GM23338 (cell line): ENCODE measurements around the gene SFSWAP.

ENCODE experiments used
- EZH2 ChIP-seq: fragments of 200-600 bp; sonication (generic); IDR thresholded peaks from one replicate; pipeline ENCODE4 v1.8.0; 2017; ENCODE audit warnings: antibody characterized with exemption, mild to moderate bottlenecking, low read depth; ENCODE audit not compliant: unreplicated experiment
- EZH2phosphoT487 ChIP-seq: fragments of 200-600 bp; sonication (generic); IDR thresholded peaks from one replicate; pipeline ENCODE4 v1.8.1; 2018; ENCODE audit warnings: antibody characterized with exemption; ENCODE audit not compliant: unreplicated experiment
- JUNB ChIP-seq: IDR thresholded peaks from one replicate; pipeline ENCODE4 v1.6.1; 2016; ENCODE audit warnings: antibody characterized with exemption; ENCODE audit not compliant: unreplicated experiment
- POLR2AphosphoS5 ChIP-seq: IDR thresholded peaks from 2 replicates; pipeline ENCODE4 v1.6.1; 2016; ENCODE audit warnings: antibody characterized with exemption, low read depth
- TF ChIP-seq, protein P1 (sequence below), 2 experiments: fragments of 200-600 bp in 1 of 2; sonication (generic) in 1 of 2; conservative IDR thresholded peaks; 2 replicates each; pipeline versions ENCODE4 v1.5.1 to v1.6.1; 2016 to 2017; ENCODE audit warnings: antibody characterized with exemption in 2 of 2, low read depth in 2 of 2, mild to moderate bottlenecking in 2 of 2, moderate library complexity in 1 of 2
- TF ChIP-seq, protein P2 (sequence below): IDR thresholded peaks from one replicate; pipeline ENCODE4 v1.6.1; 2018; ENCODE audit warnings: antibody characterized with exemption; ENCODE audit not compliant: unreplicated experiment
- TF ChIP-seq, protein P3 (sequence below): IDR thresholded peaks from 2 replicates; pipeline ENCODE4 v1.6.1; 2016; ENCODE audit warnings: antibody characterized with exemption

DNA sequence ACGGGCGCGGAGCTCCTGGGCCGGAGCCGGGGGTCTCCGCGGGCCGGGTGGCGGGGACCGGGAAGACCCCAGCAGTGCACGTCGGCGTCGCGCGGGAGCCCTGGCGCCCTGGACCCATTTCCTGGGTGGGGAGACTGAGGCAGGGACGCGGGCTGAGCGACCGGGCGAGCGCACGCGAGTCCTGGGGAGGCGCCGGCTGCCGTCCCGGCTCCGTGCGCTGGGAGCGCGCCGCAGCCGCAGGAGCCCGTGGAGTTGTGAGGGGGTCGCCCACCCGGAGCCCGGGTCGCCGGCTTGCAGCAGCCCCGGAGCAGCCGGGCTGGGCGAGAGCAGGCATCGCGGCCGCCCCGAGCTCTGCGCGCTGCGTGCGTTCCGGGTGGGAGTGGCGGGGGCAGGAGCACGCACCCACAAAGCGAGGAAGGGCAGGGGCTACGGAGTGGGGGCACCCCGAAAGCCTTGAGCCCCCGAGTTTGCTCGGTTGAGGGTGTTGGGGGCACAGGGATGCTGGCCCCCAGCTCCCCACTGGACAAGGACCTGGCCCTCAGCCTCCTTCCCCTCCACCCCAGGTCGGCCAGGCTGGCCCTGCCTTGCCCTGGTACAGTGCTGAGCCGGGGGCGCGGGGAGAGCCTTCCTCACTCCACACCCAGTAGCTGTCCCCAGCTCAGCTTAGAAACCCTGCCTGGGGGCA, 117.9 kb downstream of the SFSWAP start:
- TF ChIP-seq, protein P1, sequence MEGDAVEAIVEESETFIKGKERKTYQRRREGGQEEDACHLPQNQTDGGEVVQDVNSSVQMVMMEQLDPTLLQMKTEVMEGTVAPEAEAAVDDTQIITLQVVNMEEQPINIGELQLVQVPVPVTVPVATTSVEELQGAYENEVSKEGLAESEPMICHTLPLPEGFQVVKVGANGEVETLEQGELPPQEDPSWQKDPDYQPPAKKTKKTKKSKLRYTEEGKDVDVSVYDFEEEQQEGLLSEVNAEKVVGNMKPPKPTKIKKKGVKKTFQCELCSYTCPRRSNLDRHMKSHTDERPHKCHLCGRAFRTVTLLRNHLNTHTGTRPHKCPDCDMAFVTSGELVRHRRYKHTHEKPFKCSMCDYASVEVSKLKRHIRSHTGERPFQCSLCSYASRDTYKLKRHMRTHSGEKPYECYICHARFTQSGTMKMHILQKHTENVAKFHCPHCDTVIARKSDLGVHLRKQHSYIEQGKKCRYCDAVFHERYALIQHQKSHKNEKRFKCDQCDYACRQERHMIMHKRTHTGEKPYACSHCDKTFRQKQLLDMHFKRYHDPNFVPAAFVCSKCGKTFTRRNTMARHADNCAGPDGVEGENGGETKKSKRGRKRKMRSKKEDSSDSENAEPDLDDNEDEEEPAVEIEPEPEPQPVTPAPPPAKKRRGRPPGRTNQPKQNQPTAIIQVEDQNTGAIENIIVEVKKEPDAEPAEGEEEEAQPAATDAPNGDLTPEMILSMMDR (conservative IDR thresholded peaks at IDR 0.05; ENCODE audit: low read depth in 2 of 2), result no peak
- TF ChIP-seq EZH2, result no peak
- TF ChIP-seq POLR2AphosphoS5, result no peak
- TF ChIP-seq JUNB, result no peak
- TF ChIP-seq, protein P2, sequence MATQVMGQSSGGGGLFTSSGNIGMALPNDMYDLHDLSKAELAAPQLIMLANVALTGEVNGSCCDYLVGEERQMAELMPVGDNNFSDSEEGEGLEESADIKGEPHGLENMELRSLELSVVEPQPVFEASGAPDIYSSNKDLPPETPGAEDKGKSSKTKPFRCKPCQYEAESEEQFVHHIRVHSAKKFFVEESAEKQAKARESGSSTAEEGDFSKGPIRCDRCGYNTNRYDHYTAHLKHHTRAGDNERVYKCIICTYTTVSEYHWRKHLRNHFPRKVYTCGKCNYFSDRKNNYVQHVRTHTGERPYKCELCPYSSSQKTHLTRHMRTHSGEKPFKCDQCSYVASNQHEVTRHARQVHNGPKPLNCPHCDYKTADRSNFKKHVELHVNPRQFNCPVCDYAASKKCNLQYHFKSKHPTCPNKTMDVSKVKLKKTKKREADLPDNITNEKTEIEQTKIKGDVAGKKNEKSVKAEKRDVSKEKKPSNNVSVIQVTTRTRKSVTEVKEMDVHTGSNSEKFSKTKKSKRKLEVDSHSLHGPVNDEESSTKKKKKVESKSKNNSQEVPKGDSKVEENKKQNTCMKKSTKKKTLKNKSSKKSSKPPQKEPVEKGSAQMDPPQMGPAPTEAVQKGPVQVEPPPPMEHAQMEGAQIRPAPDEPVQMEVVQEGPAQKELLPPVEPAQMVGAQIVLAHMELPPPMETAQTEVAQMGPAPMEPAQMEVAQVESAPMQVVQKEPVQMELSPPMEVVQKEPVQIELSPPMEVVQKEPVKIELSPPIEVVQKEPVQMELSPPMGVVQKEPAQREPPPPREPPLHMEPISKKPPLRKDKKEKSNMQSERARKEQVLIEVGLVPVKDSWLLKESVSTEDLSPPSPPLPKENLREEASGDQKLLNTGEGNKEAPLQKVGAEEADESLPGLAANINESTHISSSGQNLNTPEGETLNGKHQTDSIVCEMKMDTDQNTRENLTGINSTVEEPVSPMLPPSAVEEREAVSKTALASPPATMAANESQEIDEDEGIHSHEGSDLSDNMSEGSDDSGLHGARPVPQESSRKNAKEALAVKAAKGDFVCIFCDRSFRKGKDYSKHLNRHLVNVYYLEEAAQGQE, result no peak
- TF ChIP-seq EZH2phosphoT487, result no peak
- TF ChIP-seq, protein P3, sequence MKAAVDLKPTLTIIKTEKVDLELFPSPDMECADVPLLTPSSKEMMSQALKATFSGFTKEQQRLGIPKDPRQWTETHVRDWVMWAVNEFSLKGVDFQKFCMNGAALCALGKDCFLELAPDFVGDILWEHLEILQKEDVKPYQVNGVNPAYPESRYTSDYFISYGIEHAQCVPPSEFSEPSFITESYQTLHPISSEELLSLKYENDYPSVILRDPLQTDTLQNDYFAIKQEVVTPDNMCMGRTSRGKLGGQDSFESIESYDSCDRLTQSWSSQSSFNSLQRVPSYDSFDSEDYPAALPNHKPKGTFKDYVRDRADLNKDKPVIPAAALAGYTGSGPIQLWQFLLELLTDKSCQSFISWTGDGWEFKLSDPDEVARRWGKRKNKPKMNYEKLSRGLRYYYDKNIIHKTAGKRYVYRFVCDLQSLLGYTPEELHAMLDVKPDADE, result no peak
